ENCODE results near the gene ATP13A4. TPM values are rescaled to one million over a fixed set of nuclear protein-coding genes. Genes with fewer than 3 reads are reported as not detected.

Gene ATP13A4
- total RNA-seq, 1 donor from 2014 or later: not detected

- Mint-ChIP-seq H3K36me3 (ENCODE audit: low read depth) (peaks cover 6% of the 10 kb centered on the region), H3K27ac (ENCODE audit: unreplicated experiment) (peak overlapping the region; percentile 28), H3K4me1 (ENCODE audit: low read depth) (peaks cover 34% of the 10 kb centered on the region), H3K4me3 (ENCODE audit: unreplicated experiment) (peak overlapping the region; percentile 94), H3K27me3 (ENCODE audit: low read depth) (no peaks in the 10 kb centered on the region), H3K9me3 (ENCODE audit: low read depth) (no peaks in the 10 kb centered on the region)
- no peak for TF ChIP-seq CTCF (IDR thresholded peaks at IDR 0.05)
- no peak for DNase-seq (ENCODE audit: low spot score)
Measured at GRCh38 chr3:193594946-193595689, 40.4 kb upstream of the ATP13A4 start.

- peaks cover 35% of the 10 kb centered on the region for H3K4me1 Mint-ChIP-seq (ENCODE audit: low read depth)
- H3K9me3 Mint-ChIP-seq (ENCODE audit: low read depth): no peaks in the 10 kb centered on the region
- no peaks in the 10 kb centered on the region for H3K27me3 Mint-ChIP-seq (ENCODE audit: low read depth)
- peak overlapping the region; percentile 94 for H3K4me3 Mint-ChIP-seq (ENCODE audit: unreplicated experiment)
- DNase-seq (ENCODE audit: low spot score): no peak
- peaks cover 6% of the 10 kb centered on the region for H3K36me3 Mint-ChIP-seq (ENCODE audit: low read depth)
- H3K27ac Mint-ChIP-seq (ENCODE audit: unreplicated experiment): peak overlapping the region; percentile 99
- TF ChIP-seq CTCF (IDR thresholded peaks at IDR 0.05): no peak
Measured at GRCh38 chr3:193593668-193594030, 39.0 kb upstream of the ATP13A4 start.

- Mint-ChIP-seq H3K27me3 (ENCODE audit: low read depth) (no peaks in the 10 kb centered on the region), H3K4me1 (ENCODE audit: low read depth) (peaks cover 35% of the 10 kb centered on the region), H3K9me3 (ENCODE audit: low read depth) (no peaks in the 10 kb centered on the region), H3K4me3 (ENCODE audit: unreplicated experiment) (peak within 1 kb of the TSS; percentile 94), H3K36me3 (ENCODE audit: low read depth) (peaks cover 6% of the 10 kb centered on the region), H3K27ac (ENCODE audit: unreplicated experiment) (peak within 1 kb of the TSS; percentile 99)
- DNase-seq (ENCODE audit: low spot score): peak; percentile 99
- TF ChIP-seq CTCF (IDR thresholded peaks at IDR 0.05): peak; percentile 65
Measured at GRCh38 chr3:193592841-193593667, 38.4 kb upstream of the ATP13A4 start, which contains the start of gene OPA1. Gene OPA1 (plus strand): TSS chr3:193593208. CDS start chr3:193593378, 170 bp downstream.

GRCh38 chr3:193590088-193590856 lies 35.6 kb upstream of the ATP13A4 start:
- H3K4me1 Mint-ChIP-seq (ENCODE audit: low read depth): peaks cover 26% of the 10 kb centered on the region
- H3K9me3 Mint-ChIP-seq (ENCODE audit: low read depth): no peaks in the 10 kb centered on the region
- H3K27ac Mint-ChIP-seq (ENCODE audit: unreplicated experiment): no peak overlapping the region
- H3K36me3 Mint-ChIP-seq (ENCODE audit: low read depth): peaks cover 2% of the 10 kb centered on the region
- H3K27me3 Mint-ChIP-seq (ENCODE audit: low read depth): no peaks in the 10 kb centered on the region
- H3K4me3 Mint-ChIP-seq (ENCODE audit: unreplicated experiment): no peak overlapping the region
- no peak for TF ChIP-seq CTCF (IDR thresholded peaks at IDR 0.05)
- no peak for DNase-seq (ENCODE audit: low spot score)

- Mint-ChIP-seq H3K9me3 (ENCODE audit: low read depth) (no peaks in the 10 kb centered on the region), H3K4me3 (ENCODE audit: unreplicated experiment) (no peak overlapping the region)
Measured at GRCh38 chr3:193589616-193590015, 34.9 kb upstream of the ATP13A4 start.

More at GRCh38 chr3:193589616-193590015, 34.9 kb upstream of the ATP13A4 start:
- no peak overlapping the region for H3K27ac Mint-ChIP-seq (ENCODE audit: unreplicated experiment)
- H3K36me3 Mint-ChIP-seq (ENCODE audit: low read depth): peaks cover 2% of the 10 kb centered on the region
- no peaks in the 10 kb centered on the region for H3K27me3 Mint-ChIP-seq (ENCODE audit: low read depth)
- no peak for DNase-seq (ENCODE audit: low spot score)
- H3K4me1 Mint-ChIP-seq (ENCODE audit: low read depth): peaks cover 21% of the 10 kb centered on the region
- TF ChIP-seq CTCF (IDR thresholded peaks at IDR 0.05): no peak
